ENCODE data around the gene SLBP. TPM values are rescaled to one million over a fixed set of nuclear protein-coding genes. Genes with fewer than 3 reads are reported as not detected.

Gene SLBP
- total RNA-seq, 1 donor from 2014 or later, result 45.8 TPM

- H3K27ac Mint-ChIP-seq, result peak overlapping the region; percentile 69
- TF ChIP-seq CTCF (IDR thresholded peaks at IDR 0.05; ENCODE audit: unreplicated experiment), result peak; percentile 93
- H3K36me3 Mint-ChIP-seq, result peaks cover 29% of the 10 kb centered on the region
- H3K4me3 Mint-ChIP-seq, result no peak overlapping the region
- peak; percentile 70 to 82 for DNase-seq (ENCODE audit: low spot score in 2 of 2, unreplicated experiment in 2 of 2)
- no peaks in the 10 kb centered on the region for H3K4me1 Mint-ChIP-seq
- no peaks in the 10 kb centered on the region for H3K27me3 Mint-ChIP-seq (ENCODE audit: low read depth)
- no peaks in the 10 kb centered on the region for H3K9me3 Mint-ChIP-seq
Measured at GRCh38 chr4:1693131-1693896, 18.8 kb downstream of the SLBP start.

GRCh38 chr4:1691737-1692373 lies 20.3 kb downstream of the SLBP start:
- Mint-ChIP-seq H3K9me3 (no peaks in the 10 kb centered on the region), H3K27ac (no peak overlapping the region), H3K4me1 (no peaks in the 10 kb centered on the region), H3K36me3 (peaks cover 29% of the 10 kb centered on the region), H3K27me3 (ENCODE audit: low read depth) (no peaks in the 10 kb centered on the region), H3K4me3 (no peak overlapping the region)
- TF ChIP-seq CTCF (IDR thresholded peaks at IDR 0.05; ENCODE audit: unreplicated experiment), result no peak
- DNase-seq (ENCODE audit: low spot score in 2 of 2, unreplicated experiment in 2 of 2), result no peak

- H3K4me3 Mint-ChIP-seq, result no peak overlapping the region
- peaks cover 25% of the 10 kb centered on the region for H3K36me3 Mint-ChIP-seq
- no peak overlapping the region for H3K27ac Mint-ChIP-seq
- H3K9me3 Mint-ChIP-seq, result no peaks in the 10 kb centered on the region
- TF ChIP-seq CTCF (IDR thresholded peaks at IDR 0.05; ENCODE audit: unreplicated experiment), result no peak
- H3K27me3 Mint-ChIP-seq (ENCODE audit: low read depth), result no peaks in the 10 kb centered on the region
- H3K4me1 Mint-ChIP-seq, result no peaks in the 10 kb centered on the region
- DNase-seq (ENCODE audit: low spot score in 2 of 2, unreplicated experiment in 2 of 2), result no peak
Measured at GRCh38 chr4:1690698-1691097, 21.4 kb downstream of the SLBP start.

GRCh38 chr4:1686440-1687036 lies 25.6 kb downstream of the SLBP start:
- Mint-ChIP-seq H3K4me1 (peaks cover 10% of the 10 kb centered on the region), H3K36me3 (peaks cover 11% of the 10 kb centered on the region), H3K9me3 (no peaks in the 10 kb centered on the region), H3K4me3 (peak overlapping the region; percentile 34), H3K27ac (no peak overlapping the region), H3K27me3 (ENCODE audit: low read depth) (no peaks in the 10 kb centered on the region)
- DNase-seq (ENCODE audit: low spot score in 2 of 2, unreplicated experiment in 2 of 2), result no peak
- TF ChIP-seq CTCF (IDR thresholded peaks at IDR 0.05; ENCODE audit: unreplicated experiment), result no peak

- no peaks in the 10 kb centered on the region for H3K27me3 Mint-ChIP-seq (ENCODE audit: low read depth)
- peak overlapping the region; percentile 30 for H3K4me3 Mint-ChIP-seq
- DNase-seq (ENCODE audit: low spot score in 2 of 2, unreplicated experiment in 2 of 2), result no peak
- H3K4me1 Mint-ChIP-seq, result peaks cover 10% of the 10 kb centered on the region
- peaks cover 5% of the 10 kb centered on the region for H3K36me3 Mint-ChIP-seq
- no peak for TF ChIP-seq CTCF (IDR thresholded peaks at IDR 0.05; ENCODE audit: unreplicated experiment)
- H3K9me3 Mint-ChIP-seq, result no peaks in the 10 kb centered on the region
- H3K27ac Mint-ChIP-seq, result peak overlapping the region; percentile 25
Measured at GRCh38 chr4:1685235-1686150, 26.6 kb downstream of the SLBP start.
